Stimulated activated CD8-positive, alpha-beta memory T cell treated with anti-CD3 and anti-CD28 coated beads, Interleukin-4, amount 100 ng/mL, for 4 hours (primary cell): ENCODE measurements around the gene ADGRG1.

ENCODE experiments used
- DNase-seq, 2 donors: peaks; one replicate each; pipeline ENCODE4 v3.0.0-alpha.2; 2020; ENCODE audit warnings: low read depth in 2 of 2, low spot score in 1 of 2

Gene ADGRG1

DNA sequence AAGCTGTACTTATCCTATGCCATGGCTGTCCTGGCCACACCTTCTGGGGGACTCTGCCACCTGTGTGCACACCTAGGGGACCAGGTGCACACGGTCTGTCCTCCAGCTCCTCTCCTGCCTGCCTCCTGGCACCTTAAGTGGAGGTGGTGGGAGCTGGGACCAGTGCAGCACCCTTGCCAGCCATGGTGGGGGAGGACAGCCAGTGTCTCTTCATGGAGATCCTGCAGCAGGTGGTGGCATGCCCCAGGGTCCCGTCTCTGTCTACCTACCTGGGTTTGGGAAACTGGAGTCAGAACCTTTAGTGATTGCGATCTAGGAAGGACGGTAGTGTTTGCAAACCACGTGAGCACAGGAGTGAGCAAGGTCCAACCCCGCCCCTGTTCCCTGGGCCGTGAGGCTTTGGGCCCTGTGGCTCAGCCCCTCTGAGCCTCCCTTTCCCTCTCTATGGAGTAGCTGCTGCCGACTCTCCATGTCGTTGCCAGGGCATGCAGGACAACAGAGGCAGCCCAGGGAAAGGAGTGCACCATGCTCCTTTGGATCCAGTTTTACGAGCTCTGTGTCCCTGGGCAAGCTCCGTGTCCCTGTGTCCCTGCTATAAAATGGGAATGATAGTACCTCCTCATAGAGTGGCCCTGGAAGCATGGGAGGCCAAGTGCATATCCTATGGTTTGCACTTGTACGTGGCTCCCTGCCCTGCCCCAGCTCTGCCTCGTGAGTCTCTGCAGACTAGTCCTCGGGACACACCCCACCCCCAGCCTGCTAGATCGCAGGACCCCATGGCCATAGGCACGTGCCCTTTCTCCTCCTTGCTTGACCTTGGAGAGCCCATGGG lies 7.1 kb downstream of the ADGRG1 start:
- no peak for DNase-seq

GRCh38 chr16:57636184-57636583 lies 7.8 kb downstream of the ADGRG1 start:
- DNase-seq: no peak

DNA sequence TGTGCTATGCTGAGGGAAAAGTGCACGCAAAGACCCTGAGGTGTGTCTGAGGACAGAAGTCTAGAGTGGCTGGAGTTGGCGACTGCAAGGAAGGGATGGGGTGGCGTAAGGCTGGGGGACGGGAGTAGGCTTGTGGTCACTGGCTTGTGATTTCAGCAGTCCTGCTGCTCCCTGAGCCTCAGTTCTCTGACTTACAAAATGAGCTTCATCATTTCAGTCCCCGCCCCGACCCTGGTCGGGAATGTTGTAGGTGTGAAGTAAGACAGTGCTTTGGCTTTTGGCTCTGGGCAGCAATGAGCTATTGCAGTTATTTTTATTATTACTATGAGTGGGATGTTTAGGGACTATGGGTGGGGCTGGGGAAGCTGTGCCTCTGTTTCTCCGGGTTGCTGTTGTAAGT lies 8.6 kb downstream of the ADGRG1 start:
- DNase-seq: no peak

- no peak for DNase-seq
Measured at GRCh38 chr16:57637424-57637823, 9.0 kb downstream of the ADGRG1 start.

DNA sequence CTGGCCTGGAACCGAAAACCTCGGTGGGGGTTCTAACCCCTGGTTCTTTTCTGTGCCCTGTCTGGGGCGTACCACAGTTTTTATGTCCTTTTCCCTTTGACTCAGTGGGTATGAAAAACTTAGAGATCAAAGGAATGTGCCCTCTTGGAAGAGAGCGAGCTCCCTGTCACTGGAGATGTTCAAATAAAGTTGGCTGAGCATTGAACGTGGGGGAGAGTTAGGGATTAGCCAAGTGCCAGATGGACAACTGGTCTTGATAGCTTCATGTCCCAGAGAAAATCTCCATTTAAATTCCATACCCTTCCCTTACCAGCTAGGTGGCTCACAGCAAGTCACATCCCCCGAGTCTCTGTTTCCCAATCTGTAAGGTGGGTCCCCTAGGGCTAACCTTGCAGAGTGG lies 9.5 kb downstream of the ADGRG1 start:
- no peak for DNase-seq

GRCh38 chr16:57638381-57638780 lies 10.0 kb downstream of the ADGRG1 start:
- DNase-seq: no peak

- no peak for DNase-seq
Measured at GRCh38 chr16:57639172-57639887, 10.9 kb downstream of the ADGRG1 start.

- DNase-seq: no peak
Measured at GRCh38 chr16:57640185-57640584, 11.8 kb downstream of the ADGRG1 start.

- DNase-seq: no peak
Measured at GRCh38 chr16:57640612-57641011, 12.2 kb downstream of the ADGRG1 start.

- no peak for DNase-seq
Measured at GRCh38 chr16:57642160-57643135, 14.0 kb downstream of the ADGRG1 start.

GRCh38 chr16:57643147-57643874 lies 14.9 kb downstream of the ADGRG1 start:
- no peak for DNase-seq

DNA sequence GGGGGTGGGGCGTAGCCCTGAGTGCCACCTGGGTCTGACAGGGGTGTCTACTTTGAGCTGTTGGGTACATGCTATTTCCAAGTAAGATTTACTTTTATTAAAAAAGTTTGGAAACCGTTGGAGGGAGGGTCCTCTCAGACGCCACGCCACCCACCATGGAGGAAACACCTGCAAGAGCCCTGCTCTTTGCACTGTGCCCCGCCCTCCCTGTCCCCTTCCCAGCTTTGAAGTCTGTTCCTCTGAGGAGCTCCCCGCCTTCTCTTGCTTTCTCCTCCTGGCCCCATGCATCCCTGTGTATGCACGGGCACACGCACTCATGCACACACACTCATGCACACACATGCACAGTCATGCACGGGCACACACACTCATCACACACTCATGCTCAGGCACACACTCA lies 15.5 kb downstream of the ADGRG1 start:
- DNase-seq: no peak

DNA sequence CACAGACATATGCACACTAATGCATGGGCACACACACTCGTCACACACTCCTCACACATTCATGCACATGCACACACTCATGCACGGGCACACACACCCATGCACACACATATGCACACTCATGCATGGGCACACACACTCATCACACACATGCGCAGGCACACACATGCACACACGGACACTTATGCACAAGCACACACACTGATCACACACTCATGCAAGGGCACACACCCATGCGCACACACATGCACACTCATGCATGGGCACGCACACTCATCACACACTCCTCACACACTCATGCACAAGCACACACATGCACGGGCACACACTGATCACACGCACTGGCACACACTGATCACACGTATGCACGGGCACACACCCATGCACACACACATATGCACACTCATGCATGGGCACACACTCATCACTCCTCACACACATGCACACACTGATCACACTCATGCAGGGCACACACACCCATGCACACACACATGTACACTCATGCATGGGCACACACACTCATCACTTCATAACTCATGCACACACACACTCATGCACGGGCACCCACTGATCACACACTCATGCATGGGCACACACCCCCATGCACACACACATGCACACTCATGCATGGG lies 16.1 kb downstream of the ADGRG1 start:
- no peak for DNase-seq

- DNase-seq: no peak
Measured at GRCh38 chr16:57645169-57645568, 16.7 kb downstream of the ADGRG1 start.

DNA sequence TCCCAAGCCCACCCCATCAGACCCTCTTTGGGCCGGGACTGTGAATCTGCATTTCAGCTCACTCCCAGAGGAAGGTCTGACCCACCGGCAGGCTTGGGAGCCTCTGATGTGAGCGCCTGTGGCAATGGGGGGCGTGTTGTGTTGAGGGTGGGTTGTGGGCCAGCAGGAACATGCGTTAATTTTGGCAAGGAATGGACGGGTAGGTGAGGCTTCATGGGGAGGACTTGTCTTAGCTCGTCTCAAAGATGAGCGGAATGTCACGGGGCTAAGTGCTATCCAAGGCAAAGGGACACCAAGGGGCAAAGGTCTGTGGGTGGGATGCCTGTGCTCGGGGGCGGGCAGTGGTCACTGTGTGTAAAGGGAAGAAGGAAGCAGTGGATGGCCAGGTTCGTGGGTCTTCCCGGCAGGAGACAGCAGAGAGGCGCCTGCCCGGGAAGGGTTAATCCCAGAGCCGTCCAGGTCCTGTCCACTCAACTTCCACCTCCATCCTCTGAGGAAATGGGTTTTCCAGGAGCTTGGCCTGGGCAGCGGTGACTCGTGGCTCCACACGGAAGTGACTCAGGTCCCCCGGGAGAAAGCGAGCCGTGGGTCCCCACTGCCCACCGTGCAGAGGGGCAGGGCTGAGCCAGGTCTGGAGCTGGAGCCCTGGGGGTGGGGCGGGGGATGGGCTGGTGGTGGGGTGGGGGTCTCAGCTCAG lies 17.4 kb downstream of the ADGRG1 start:
- no peak for DNase-seq

GRCh38 chr16:57646388-57647039 lies 18.1 kb downstream of the ADGRG1 start:
- DNase-seq: no peak

DNA sequence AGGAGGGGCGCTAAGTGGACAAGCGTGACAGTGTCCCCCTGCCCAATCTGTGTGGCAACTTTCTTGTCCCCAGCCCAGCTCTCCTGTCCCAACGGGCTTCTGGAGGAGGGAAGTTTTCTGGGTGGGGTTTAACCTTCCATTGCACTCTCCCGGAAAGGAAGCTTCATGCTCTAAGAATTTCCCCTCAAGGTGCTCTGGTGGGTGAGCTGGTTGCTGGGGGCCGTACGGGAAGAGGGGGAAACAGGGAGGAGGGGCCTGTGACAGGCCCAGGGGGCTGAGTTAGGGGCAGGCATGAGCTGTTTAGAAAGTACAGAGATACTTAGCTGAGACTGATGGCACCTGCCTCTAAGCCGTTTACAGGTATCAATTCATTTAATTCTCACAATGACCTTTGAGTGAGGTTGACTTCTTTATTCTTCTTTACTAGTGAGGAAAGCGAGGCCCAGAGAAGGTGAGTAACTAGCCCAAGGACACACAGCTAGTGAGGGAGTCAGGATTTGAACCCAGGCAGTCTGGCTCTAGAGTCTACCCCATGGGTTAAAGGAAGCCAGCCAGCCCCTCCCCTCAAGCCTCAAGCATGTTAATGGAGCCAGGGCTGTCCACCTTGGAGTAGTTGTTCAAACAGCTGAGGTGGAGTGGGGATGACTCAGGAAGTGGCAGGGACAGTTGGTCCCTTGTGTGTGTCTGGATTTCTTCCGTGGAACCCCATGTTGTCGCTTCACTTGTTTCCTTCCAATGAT lies 18.9 kb downstream of the ADGRG1 start:
- DNase-seq: no peak

GRCh38 chr16:57648125-57648524 lies 19.7 kb downstream of the ADGRG1 start:
- no peak for DNase-seq
